Fibroblast of mammary gland (primary cell): ENCODE data around the gene CENPK.
A peak's percentile ranks its signal among the peaks of the same experiment; 100 is the strongest.

Experiments used
- DNase-seq: peaks from one replicate; pipeline ENCODE4 v3.0.0-alpha.2; 2010; ENCODE audit warnings: low read depth
- H3K4me3 ChIP-seq: 2 replicates; pipeline ENCODE4 v1.5.1; 2011; ENCODE audit warnings: low read depth, mild to moderate bottlenecking, low read length, moderate library complexity; ENCODE audit not compliant: control insufficient read depth
- CTCF ChIP-seq: conservative IDR thresholded peaks from 2 replicates; pipeline ENCODE4 v1.5.1; 2011; ENCODE audit warnings: low read depth, low read length, inconsistent platforms; ENCODE audit not compliant: control insufficient read depth, insufficient read depth

Gene CENPK

GRCh38 chr5:65548281-65548680, 14.7 kb downstream of the CENPK start:
- TF ChIP-seq CTCF: no peak
- DNase-seq: no peak
- no peak overlapping the region for H3K4me3 ChIP-seq

GRCh38 chr5:65546141-65546540, 16.8 kb downstream of the CENPK start:
- DNase-seq: no peak
- no peak overlapping the region for H3K4me3 ChIP-seq
- TF ChIP-seq CTCF: no peak

- DNase-seq: no peak
- TF ChIP-seq CTCF: no peak
- no peak overlapping the region for H3K4me3 ChIP-seq
Observed at GRCh38 chr5:65544473-65544872, 18.5 kb downstream of the CENPK start.

GRCh38 chr5:65539827-65540226, 23.1 kb downstream of the CENPK start:
- no peak for TF ChIP-seq CTCF
- DNase-seq: no peak
- H3K4me3 ChIP-seq: no peak overlapping the region

- peak; percentile 7 for DNase-seq
- TF ChIP-seq CTCF: no peak
- H3K4me3 ChIP-seq: no peak overlapping the region
Observed at GRCh38 chr5:65535529-65535987, 27.4 kb downstream of the CENPK start.

- DNase-seq: no peak
- TF ChIP-seq CTCF: no peak
- no peak overlapping the region for H3K4me3 ChIP-seq
Observed at GRCh38 chr5:65530904-65531303, 32.1 kb downstream of the CENPK start.

GRCh38 chr5:65525726-65526125, 37.2 kb downstream of the CENPK start:
- H3K4me3 ChIP-seq: no peak overlapping the region
- no peak for TF ChIP-seq CTCF
- DNase-seq: no peak
